T-helper 9 cell (primary cell): ENCODE results near the gene AHDC1.

Experiments used
- DNase-seq: peaks from one replicate; pipeline ENCODE4 v3.0.0-alpha.2; 2020

Gene AHDC1

GRCh38 chr1:27527223-27527889 lies 76.6 kb downstream of the AHDC1 start:
- peak; percentile 25 for DNase-seq

GRCh38 chr1:27526569-27527222 lies 77.2 kb downstream of the AHDC1 start:
- no peak for DNase-seq

- DNase-seq = no peak
These were observed 78.4 kb downstream of the AHDC1 start for GRCh38 chr1:27525296-27526272.

- no peak for DNase-seq
These were observed 80.5 kb downstream of the AHDC1 start for GRCh38 chr1:27523337-27524020.

GRCh38 chr1:27522432-27523336 lies 81.3 kb downstream of the AHDC1 start:
- DNase-seq = peak; percentile 52

- DNase-seq = no peak
These were observed 82.0 kb downstream of the AHDC1 start for GRCh38 chr1:27521861-27522431.

GRCh38 chr1:27521336-27521831 lies 82.6 kb downstream of the AHDC1 start:
- DNase-seq = peak; percentile 28

GRCh38 chr1:27520651-27521050 lies 83.3 kb downstream of the AHDC1 start:
- DNase-seq = no peak

- no peak for DNase-seq
These were observed 84.3 kb downstream of the AHDC1 start for GRCh38 chr1:27519331-27520258.

- no peak for DNase-seq
These were observed 85.1 kb downstream of the AHDC1 start for GRCh38 chr1:27518808-27519207.

GRCh38 chr1:27517907-27518718 lies 85.8 kb downstream of the AHDC1 start:
- no peak for DNase-seq

GRCh38 chr1:27517301-27517700 lies 86.6 kb downstream of the AHDC1 start:
- no peak for DNase-seq

- DNase-seq = no peak
These were observed 88.3 kb downstream of the AHDC1 start for GRCh38 chr1:27515626-27516025.

GRCh38 chr1:27513958-27514357 lies 90.0 kb downstream of the AHDC1 start:
- no peak for DNase-seq

- no peak for DNase-seq
These were observed 90.4 kb downstream of the AHDC1 start for GRCh38 chr1:27513528-27513927.

GRCh38 chr1:27509127-27510080 lies 94.5 kb downstream of the AHDC1 start:
- no peak for DNase-seq

GRCh38 chr1:27507960-27508665 lies 95.8 kb downstream of the AHDC1 start:
- no peak for DNase-seq
